Measurements from ENCODE around the gene KCNQ1. TPM values are rescaled to one million over a fixed set of nuclear protein-coding genes. Genes with fewer than 3 reads are reported as not detected.

Gene KCNQ1
- total RNA-seq, 1 donor from 2014 or later: 52.9 TPM

DNA sequence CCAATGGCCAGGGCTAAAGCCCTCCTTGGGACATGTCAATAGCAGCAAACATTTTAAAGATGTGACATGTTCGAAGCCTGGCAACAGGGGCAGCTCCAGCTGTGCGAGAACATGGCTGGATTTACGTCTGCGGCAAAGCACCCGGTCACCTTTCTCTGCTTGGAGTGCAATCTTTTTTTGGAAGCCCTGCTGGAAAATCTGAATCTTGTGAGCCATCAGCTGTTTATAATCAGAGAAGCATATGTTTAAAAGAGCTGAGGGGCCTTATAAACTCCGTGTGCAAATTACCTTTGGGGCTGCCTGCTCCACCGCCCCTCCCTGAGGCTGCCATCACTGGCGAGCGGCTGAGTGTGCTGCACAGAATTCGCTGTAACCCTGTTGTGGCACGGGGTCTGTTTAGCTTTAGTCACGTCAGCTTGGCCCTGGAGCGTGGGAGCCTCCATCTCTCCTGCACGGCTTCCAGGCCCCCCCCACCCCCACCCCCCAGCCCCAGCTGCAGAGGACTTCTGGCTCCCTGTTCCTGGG, 264.0 kb downstream of the KCNQ1 start:
- TF ChIP-seq, protein P1, sequence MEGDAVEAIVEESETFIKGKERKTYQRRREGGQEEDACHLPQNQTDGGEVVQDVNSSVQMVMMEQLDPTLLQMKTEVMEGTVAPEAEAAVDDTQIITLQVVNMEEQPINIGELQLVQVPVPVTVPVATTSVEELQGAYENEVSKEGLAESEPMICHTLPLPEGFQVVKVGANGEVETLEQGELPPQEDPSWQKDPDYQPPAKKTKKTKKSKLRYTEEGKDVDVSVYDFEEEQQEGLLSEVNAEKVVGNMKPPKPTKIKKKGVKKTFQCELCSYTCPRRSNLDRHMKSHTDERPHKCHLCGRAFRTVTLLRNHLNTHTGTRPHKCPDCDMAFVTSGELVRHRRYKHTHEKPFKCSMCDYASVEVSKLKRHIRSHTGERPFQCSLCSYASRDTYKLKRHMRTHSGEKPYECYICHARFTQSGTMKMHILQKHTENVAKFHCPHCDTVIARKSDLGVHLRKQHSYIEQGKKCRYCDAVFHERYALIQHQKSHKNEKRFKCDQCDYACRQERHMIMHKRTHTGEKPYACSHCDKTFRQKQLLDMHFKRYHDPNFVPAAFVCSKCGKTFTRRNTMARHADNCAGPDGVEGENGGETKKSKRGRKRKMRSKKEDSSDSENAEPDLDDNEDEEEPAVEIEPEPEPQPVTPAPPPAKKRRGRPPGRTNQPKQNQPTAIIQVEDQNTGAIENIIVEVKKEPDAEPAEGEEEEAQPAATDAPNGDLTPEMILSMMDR (IDR thresholded peaks at IDR 0.05): no peak
- intact Hi-C loops (cut with DNase I): no loop called here
- H3K27ac ChIP-seq: peak overlapping the region; percentile 73
- ATAC-seq (no peak), DNase-seq (no peak)
- peaks cover 4% of the 10 kb centered on the region for H3K4me1 ChIP-seq
- H3K36me3 ChIP-seq: no peaks in the 10 kb centered on the region
- H3K4me3 ChIP-seq: no peak overlapping the region
- H3K27me3 ChIP-seq: no peaks in the 10 kb centered on the region
- no peaks in the 10 kb centered on the region for H3K9me3 ChIP-seq

DNA sequence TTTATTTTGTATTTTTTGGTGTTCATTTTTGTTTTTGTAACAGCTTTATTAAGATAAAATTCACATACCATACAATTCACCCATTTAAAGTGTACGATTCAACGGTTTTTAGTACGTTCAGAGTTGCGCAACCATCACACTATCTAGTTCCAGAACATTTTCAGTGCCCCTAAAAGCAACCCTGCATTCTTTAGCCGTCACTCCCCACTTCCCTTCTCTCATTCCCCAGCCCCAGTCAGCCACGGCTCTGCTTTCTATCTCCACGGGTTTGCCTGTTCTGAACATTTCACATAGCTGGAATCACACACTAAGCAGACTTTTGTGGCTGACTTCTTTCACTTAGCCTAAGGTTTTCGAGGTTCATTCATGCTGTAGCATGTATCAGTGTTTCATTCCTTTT, 264.6 kb downstream of the KCNQ1 start:
- no peaks in the 10 kb centered on the region for H3K27me3 ChIP-seq
- peak overlapping the region; percentile 8 for H3K27ac ChIP-seq
- TF ChIP-seq, protein P1 (IDR thresholded peaks at IDR 0.05): no peak
- H3K4me1 ChIP-seq: peaks cover 4% of the 10 kb centered on the region
- no peaks in the 10 kb centered on the region for H3K36me3 ChIP-seq
- H3K4me3 ChIP-seq: no peak overlapping the region
- no peaks in the 10 kb centered on the region for H3K9me3 ChIP-seq
- no peak for ATAC-seq
- DNase-seq: no peak
- intact Hi-C loops (cut with DNase I): no loop called here

DNA sequence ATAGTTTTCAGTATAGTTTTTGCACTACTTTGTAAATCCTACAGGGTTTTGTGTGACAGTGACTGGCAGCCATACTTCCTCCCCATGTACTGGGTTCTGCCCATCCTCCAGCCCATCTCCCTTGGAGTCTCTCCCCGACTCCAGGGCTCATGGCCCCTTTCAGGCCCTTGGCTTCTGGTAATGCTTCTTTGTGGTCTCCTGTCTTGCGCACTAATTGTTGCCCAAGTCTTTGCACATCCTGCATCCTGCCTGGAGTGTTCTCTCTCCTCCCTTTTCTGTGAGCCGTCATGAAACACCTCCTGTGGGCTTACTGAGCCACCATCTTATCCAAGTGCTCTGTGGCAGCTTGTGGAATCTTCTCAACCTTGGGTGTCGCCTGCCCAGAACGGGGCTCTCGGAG, 266.4 kb downstream of the KCNQ1 start:
- DNase-seq (no peak), ATAC-seq (no peak)
- no peak overlapping the region for H3K27ac ChIP-seq
- TF ChIP-seq, protein P1 (IDR thresholded peaks at IDR 0.05): no peak
- peaks cover 4% of the 10 kb centered on the region for H3K4me1 ChIP-seq
- no peak overlapping the region for H3K4me3 ChIP-seq
- intact Hi-C loops (cut with DNase I): no loop called here
- no peaks in the 10 kb centered on the region for H3K27me3 ChIP-seq
- no peaks in the 10 kb centered on the region for H3K9me3 ChIP-seq
- no peaks in the 10 kb centered on the region for H3K36me3 ChIP-seq

DNA sequence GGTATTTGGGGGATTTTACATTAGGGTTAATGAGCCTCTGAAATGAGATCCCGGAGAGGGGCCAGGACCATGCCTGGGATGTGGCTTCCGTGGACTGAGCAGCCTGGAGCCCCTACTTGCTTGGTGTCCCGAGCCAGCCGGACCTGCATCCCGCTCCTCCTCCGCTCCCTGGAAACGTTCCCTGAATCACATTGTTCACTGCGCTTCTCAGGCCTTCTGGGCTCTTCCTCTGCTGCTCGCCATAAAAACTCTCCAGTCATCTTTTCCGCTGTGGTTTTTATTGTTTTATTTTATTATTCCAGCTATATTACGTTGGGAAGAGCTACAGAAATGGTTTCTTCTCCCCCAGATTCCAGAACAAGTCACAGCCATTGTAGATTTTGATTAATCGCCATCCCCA, 268.3 kb downstream of the KCNQ1 start:
- TF ChIP-seq, protein P1 (IDR thresholded peaks at IDR 0.05): no peak
- Histone ChIP-seq H3K4me3 (no peak overlapping the region), H3K4me1 (peaks cover 4% of the 10 kb centered on the region), H3K9me3 (no peaks in the 10 kb centered on the region), H3K27ac (no peak overlapping the region), H3K27me3 (no peaks in the 10 kb centered on the region), H3K36me3 (no peaks in the 10 kb centered on the region)
- no peak for DNase-seq
- no peak for ATAC-seq
- intact Hi-C loops (cut with DNase I): no loop called here

DNA sequence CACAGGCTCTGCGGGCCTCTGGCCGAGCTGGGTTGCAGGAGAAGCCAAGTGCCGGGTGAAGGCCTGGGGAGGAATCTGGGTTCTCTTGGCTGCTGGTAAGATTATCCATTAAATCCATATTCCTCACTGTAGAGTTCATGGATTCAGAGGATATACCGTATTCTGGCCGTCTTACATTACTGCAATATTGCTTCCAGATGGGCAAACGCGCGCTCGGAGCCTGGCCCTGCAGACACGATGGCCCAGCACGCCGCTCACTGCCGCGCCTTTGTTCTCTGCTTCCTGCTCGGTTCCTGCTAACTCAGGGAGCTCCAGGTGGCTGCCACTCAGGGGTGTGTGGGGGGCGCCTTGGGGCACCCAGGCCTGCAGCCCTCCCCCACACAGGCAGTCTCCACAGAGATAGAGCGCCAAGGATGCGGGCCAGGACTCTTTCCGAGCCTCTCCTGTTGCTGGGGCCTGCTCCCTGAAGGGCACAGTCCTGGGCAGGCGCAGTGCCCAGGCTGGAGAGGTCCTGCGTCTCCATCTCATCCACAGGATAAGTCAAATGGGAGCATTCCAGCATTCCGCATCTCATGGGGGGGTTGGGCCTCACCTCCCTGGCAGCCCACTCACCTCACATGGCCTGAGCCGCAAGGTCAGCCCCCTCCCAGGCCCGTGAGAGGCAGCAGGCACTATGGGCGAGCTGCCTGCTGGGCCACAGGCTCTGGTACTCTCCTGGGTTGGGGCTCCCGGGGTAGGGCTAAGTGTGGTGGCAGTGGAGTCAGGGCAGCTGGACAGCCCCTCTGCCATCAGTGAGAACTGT, 269.1 kb downstream of the KCNQ1 start:
- Histone ChIP-seq H3K27me3 (no peaks in the 10 kb centered on the region), H3K4me3 (no peak overlapping the region), H3K9me3 (no peaks in the 10 kb centered on the region), H3K4me1 (no peaks in the 10 kb centered on the region), H3K27ac (no peak overlapping the region), H3K36me3 (no peaks in the 10 kb centered on the region)
- ATAC-seq: no peak
- intact Hi-C loops (cut with DNase I): no loop called here
- TF ChIP-seq, protein P1 (IDR thresholded peaks at IDR 0.05): no peak
- no peak for DNase-seq

Data from upper lobe of right lung (tissue), 1 donor.